Ovary (tissue), 9 donors: ENCODE measurements around the gene RCL1. TPM values are rescaled to one million over a fixed set of nuclear protein-coding genes. Genes with fewer than 3 reads are reported as not detected.

Source experiments
- DNase-seq, 5 donors: peaks; one replicate each; pipeline ENCODE4 v3.0.0-alpha.2; 2019 to 2020
- H3K27ac ChIP-seq, 2 donors: fragments of 200-600 bp; one replicate each; pipeline versions ENCODE4 v1.5.1 to v1.8.0; 2019 to 2022
- H3K27me3 ChIP-seq: fragments of 200-600 bp; one replicate; pipeline ENCODE4 v1.8.0; 2022
- H3K36me3 ChIP-seq: fragments of 200-600 bp; sonication (generic); one replicate; pipeline ENCODE4 v1.5.1; 2019
- H3K4me1 ChIP-seq: one replicate; pipeline ENCODE4 v1.8.1; 2013; ENCODE audit warnings: mild to moderate bottlenecking, moderate library complexity; ENCODE audit not compliant: insufficient read depth
- H3K4me3 ChIP-seq: fragments of 200-600 bp; sonication (generic); one replicate; pipeline ENCODE4 v1.5.1; 2017
- H3K9me3 ChIP-seq, 2 donors: fragments of 200-600 bp in 1 of 2; sonication (generic) in 1 of 2; one replicate each; pipeline versions ENCODE4 v1.5.1 to v1.8.1; 2013 to 2019; ENCODE audit warnings: mild to moderate bottlenecking in 1 of 2, moderate library complexity in 1 of 2
- EP300 ChIP-seq: sonication (generic); formaldehyde crosslinking; IDR thresholded peaks from one replicate; pipeline ENCODE4 v1.6.1; 2017; ENCODE audit warnings: antibody characterized with exemption
- POLR2A ChIP-seq: fragments of 450-650 bp; IDR thresholded peaks from one replicate; pipeline ENCODE4 v1.6.1; 2017; ENCODE audit warnings: antibody characterized with exemption, mild to moderate bottlenecking, moderate library complexity
- WGBS, 3 donors: extraction: QIAGEN DNeasy Blood & Tissue Kit in 1 of 3; methylation state at CpG; one replicate each; pipeline versions ENCODE4 v1.1.5 to v1.1.7; 2013 to 2017; 5-methylcytosine and 5-hydroxymethylcytosine counted together
- intact Hi-C, 4 donors: fragments of 100-400 bp; cut with DNase I; formaldehyde crosslinking; loops; one replicate each; pipeline versions ENCODE4 v1.11.0 to v1.15.1; 2022 to 2023
- polyA plus RNA-seq, 2 donors: library from polyadenylated mRNA; stranded (reverse); fragments of 200-250 nt in 1 of 2; fragments of 350-450 nt in 1 of 2; fragmentation: Illumina TruSeq in 1 of 2; extraction: RNeasy Lipid Tissue Mini Kit (QIAGEN cat#74804) in 1 of 2; gene quantifications; one replicate each; pipeline ENCODE4 v1.2.3, GENCODE V29; 2013 to 2014
- total RNA-seq, 7 donors: library from RNA; depleted of rRNA in 2 of 7; stranded (reverse); fragments of >200 nt in 2 of 7; fragmentation: NEBNext Ultra II Directional in 3 of 7; extraction: Animal tissue kit (Norgen Biotek cat#: 25700) in 3 of 7; gene quantifications; one replicate each; pipeline versions ENCODE4 v1.1.0 to v1.2.4, GENCODE V29; 2016 to 2023
- TF ChIP-seq, protein P1 (sequence below), 3 donors: fragments of 450-650 bp in 2 of 3; fragments of 200-600 bp in 1 of 3; IDR thresholded peaks; one replicate each; pipeline versions ENCODE4 v1.5.1 to v1.8.0; 2016 to 2022; ENCODE audit warnings: antibody characterized with exemption in 3 of 3, mild to moderate bottlenecking in 1 of 3
- donor health status: DM: no; HTN: no; CAD: no; lungs with moderate emphysema.
- donor health status: DM: no; HTN: no; CAD: no.
- donor health status: Bipolar disorder and iron deficiency.
- donor health status: DM: yes; HTN: yes; CAD: no.
- donor health status: DM: no; HTN: no; CAD: no.
- donor health status: DM: yes; HTN: yes; CAD: no.

Gene RCL1
- total and polyA plus RNA-seq, 9 donors: 19.9 to 68.6 (median 30.0) TPM

DNA sequence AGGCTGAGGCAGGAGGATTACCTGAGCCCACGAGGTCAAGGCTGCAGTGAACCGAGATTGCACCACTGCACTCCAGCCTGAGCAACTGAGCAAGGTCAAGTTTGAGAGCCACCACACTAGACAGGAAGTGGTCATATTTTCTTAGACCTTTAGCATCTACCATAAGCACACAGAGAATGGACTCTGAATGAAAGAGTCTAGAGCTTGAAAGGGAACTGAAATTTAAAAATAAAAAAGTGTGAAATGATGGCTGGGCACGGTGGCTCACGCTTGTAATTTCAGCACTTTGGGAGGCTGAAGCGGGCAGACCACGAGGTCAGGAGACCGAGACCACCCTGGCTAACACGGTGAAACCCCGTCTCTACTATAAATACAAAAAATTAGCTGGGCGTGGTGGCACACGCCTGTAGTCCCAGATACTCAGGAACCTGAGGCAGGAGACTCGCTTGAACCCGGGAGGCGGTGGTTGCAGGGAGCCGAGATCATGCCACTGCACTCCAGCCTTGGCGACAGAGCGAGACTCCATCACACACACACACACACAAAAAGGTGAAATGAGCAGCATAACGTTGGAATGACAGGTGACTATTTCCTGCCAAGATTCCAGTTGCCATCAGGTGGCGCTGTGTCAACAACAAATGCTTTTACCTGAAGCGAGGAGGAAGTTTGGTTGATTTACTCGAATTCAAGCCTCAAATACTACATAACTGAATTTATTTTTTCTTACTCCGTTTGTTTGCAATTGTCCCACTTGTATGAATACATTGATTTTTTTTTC lies 30.4 kb upstream of the RCL1 start:
- Histone ChIP-seq H3K36me3 (no peaks in the 10 kb centered on the region), H3K9me3 (no peaks in the 10 kb centered on the region), H3K4me1 (no peaks in the 10 kb centered on the region), H3K4me3 (no peak overlapping the region), H3K27me3 (no peaks in the 10 kb centered on the region), H3K27ac (no peak overlapping the region)
- WGBS, 3 donors: 19 to 29% (median 22%) methylated on average over 22 of the region's 22 CpGs
- peak; percentile 60 to 80 (median 77) for DNase-seq
- TF ChIP-seq POLR2A (no peak), EP300 (no peak)
- TF ChIP-seq, protein P1, sequence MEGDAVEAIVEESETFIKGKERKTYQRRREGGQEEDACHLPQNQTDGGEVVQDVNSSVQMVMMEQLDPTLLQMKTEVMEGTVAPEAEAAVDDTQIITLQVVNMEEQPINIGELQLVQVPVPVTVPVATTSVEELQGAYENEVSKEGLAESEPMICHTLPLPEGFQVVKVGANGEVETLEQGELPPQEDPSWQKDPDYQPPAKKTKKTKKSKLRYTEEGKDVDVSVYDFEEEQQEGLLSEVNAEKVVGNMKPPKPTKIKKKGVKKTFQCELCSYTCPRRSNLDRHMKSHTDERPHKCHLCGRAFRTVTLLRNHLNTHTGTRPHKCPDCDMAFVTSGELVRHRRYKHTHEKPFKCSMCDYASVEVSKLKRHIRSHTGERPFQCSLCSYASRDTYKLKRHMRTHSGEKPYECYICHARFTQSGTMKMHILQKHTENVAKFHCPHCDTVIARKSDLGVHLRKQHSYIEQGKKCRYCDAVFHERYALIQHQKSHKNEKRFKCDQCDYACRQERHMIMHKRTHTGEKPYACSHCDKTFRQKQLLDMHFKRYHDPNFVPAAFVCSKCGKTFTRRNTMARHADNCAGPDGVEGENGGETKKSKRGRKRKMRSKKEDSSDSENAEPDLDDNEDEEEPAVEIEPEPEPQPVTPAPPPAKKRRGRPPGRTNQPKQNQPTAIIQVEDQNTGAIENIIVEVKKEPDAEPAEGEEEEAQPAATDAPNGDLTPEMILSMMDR (IDR thresholded peaks at IDR 0.05): peak; percentile 33 to 80 (median 75)
- intact Hi-C loops: loop anchor here in 3 of 4 donors (5.0 to 10.0 kb wide), 3 partner anchors 223 to 833 kb away; partner anchors contain the start of gene JAK2 (in 3 of the 3)

DNA sequence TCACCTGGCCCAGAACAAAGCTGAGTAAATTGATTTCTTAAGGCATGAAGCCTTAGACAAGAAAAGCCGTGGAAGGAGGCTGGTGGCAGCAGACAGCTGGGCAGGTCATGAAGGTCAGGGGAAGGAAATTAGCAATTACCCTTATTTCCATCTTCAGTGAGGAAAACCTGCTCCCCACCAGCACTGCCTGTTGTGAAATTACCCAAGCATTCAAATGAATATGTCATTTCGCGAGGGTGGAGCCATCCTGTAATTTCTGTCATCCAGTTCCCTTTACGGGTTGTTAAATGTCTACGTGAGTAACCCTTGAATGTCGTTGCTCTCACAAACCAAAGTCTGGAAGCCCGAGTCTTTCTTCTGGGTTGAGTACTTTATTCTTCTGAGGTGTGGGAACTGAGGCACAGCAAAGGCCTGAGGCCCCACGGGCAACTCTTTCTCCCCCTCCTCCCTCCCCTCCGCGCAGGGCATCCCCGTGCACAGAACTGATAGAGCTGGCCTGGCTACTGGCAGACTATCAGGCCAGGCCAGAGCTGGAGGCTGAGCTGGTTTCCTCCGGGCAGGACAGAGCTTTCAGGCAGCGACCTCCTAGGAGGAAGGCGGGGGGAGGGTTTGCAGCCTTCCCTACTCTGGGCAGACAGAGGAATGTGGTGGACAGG lies 29.7 kb upstream of the RCL1 start:
- WGBS, 3 donors: 43 to 49% (median 47%) methylated on average over 14 of the region's 14 CpGs

DNA sequence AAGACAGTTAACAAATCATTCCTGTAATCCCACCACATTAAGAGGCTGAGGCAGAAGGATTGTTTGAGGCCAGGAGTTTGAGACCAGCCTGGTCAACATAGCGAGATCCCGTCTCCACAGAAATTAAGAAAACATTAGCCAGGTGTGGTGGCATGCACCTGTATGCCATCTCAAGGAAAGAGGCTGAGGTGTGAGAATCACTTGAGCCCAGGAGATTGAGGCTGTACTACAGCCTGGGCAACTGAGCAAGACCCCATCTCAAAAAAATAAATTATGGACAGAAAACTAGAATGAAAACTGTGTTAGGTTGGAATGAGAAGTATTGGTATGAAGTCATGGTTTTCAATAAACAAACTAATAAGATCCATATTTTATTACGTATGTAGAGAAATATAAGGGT lies 28.7 kb upstream of the RCL1 start:
- intact Hi-C loops: loop anchor here in 3 of 4 donors (5.0 to 10.0 kb wide), 3 partner anchors 221 to 831 kb away; partner anchors contain the start of gene JAK2 (in 3 of the 3)

More for the DNA sequence above, 29.7 kb upstream of the RCL1 start:
- H3K9me3 ChIP-seq: no peaks in the 10 kb centered on the region
- TF ChIP-seq POLR2A (no peak), EP300 (no peak)
- TF ChIP-seq, protein P1 (IDR thresholded peaks at IDR 0.05): no peak
- DNase-seq: no peak
- H3K4me1 ChIP-seq: no peaks in the 10 kb centered on the region
- H3K4me3 ChIP-seq: no peak overlapping the region
- H3K27me3 ChIP-seq: no peaks in the 10 kb centered on the region
- H3K27ac ChIP-seq: no peak overlapping the region
- intact Hi-C loops: loop anchor here in 3 of 4 donors (5.0 to 10.0 kb wide), 3 partner anchors 222 to 832 kb away; partner anchors contain the start of gene JAK2 (in 3 of the 3)
- no peaks in the 10 kb centered on the region for H3K36me3 ChIP-seq

DNA sequence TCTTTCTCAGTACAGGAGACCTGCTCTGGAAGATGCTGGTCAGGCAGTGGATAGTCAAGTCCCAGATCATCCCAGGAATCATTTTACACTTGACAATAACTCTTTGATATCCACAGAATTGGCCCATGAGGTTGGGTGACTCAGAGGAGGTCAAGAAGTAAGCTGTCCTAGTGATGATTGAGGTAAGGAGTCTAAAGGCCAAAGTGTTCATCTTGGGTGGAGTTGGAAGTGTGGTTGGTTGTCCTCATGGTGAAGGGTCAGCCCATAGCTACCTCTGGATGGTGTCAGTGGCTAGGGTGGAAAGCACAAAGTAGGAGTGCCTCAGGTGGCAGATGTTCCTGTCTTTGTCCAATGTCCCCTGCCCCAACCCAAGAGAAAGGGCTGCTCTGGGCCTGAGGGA lies 24.1 kb upstream of the RCL1 start:
- Histone ChIP-seq H3K27me3 (no peaks in the 10 kb centered on the region), H3K36me3 (no peaks in the 10 kb centered on the region), H3K9me3 (no peaks in the 10 kb centered on the region), H3K27ac (no peak overlapping the region), H3K4me1 (no peaks in the 10 kb centered on the region), H3K4me3 (no peak overlapping the region)
- no peak for TF ChIP-seq EP300
- no peak for TF ChIP-seq POLR2A
- TF ChIP-seq, protein P1 (IDR thresholded peaks at IDR 0.05): no peak
- DNase-seq: no peak
- intact Hi-C loops: loop anchor here in 2 of 4 donors (10.0 kb wide), 2 partner anchors 216 to 826 kb away; partner anchors contain the start of gene JAK2 (in 1 of the 2)

More for the DNA sequence above, 28.7 kb upstream of the RCL1 start:
- no peak overlapping the region for H3K4me3 ChIP-seq
- WGBS, 3 donors: 63 to 83% (median 65%) methylated on average over 3 of the region's 3 CpGs
- no peaks in the 10 kb centered on the region for H3K9me3 ChIP-seq
- TF ChIP-seq, protein P1 (IDR thresholded peaks at IDR 0.05): no peak
- TF ChIP-seq POLR2A (no peak), EP300 (no peak)
- DNase-seq: no peak
- no peaks in the 10 kb centered on the region for H3K36me3 ChIP-seq
- no peak overlapping the region for H3K27ac ChIP-seq
- no peaks in the 10 kb centered on the region for H3K27me3 ChIP-seq
- H3K4me1 ChIP-seq: no peaks in the 10 kb centered on the region
